Measurements from ENCODE around the gene SPOCK3.

- TF ChIP-seq MAX (IDR thresholded peaks at IDR 0.05), result no peak
- no peak for TF ChIP-seq RAD21 (IDR thresholded peaks at IDR 0.05; ENCODE audit: low read depth)
- no peak for TF ChIP-seq TAF1 (IDR thresholded peaks at IDR 0.05; ENCODE audit: low read depth)
- no peak for TF ChIP-seq EP300 (IDR thresholded peaks at IDR 0.05; ENCODE audit: borderline replicate concordance)
- TF ChIP-seq USF1 (IDR thresholded peaks at IDR 0.05), result no peak
- TF ChIP-seq EGR1 (IDR thresholded peaks at IDR 0.05), result no peak
- no peak for TF ChIP-seq FOXM1 (IDR thresholded peaks at IDR 0.05; ENCODE audit: borderline replicate concordance, low read depth)
- no peak for TF ChIP-seq CREB1 (IDR thresholded peaks at IDR 0.05; ENCODE audit: low read depth)
- no peak for TF ChIP-seq TEAD4 (IDR thresholded peaks at IDR 0.05)
These were observed 234.0 kb downstream of the SPOCK3 start for GRCh38 chr4:167000141-167000852.
